ENCODE results near the gene SATB2. TPM values are rescaled to one million over a fixed set of nuclear protein-coding genes. Genes with fewer than 3 reads are reported as not detected.

Gene SATB2
- total RNA-seq, 2 donors from 2014 or later: 5.2 to 11.8 TPM

- WGBS: 48% methylated on average over 4 of the region's 4 CpGs
These were observed 74.7 kb downstream of the SATB2 start for GRCh38 chr2:199383021-199383420.

GRCh38 chr2:199382091-199382490 is 75.6 kb downstream of the SATB2 start:
- Histone ChIP-seq H3K27ac (no peak overlapping the region), H3K4me3 (no peak overlapping the region), H3K27me3 (replicated peaks; ENCODE audit: insufficient read depth) (no peaks in the 10 kb centered on the region), H3K4me1 (replicated peaks) (no peaks in the 10 kb centered on the region), H3K9me3 (no peaks in the 10 kb centered on the region), H3K36me3 (no peaks in the 10 kb centered on the region)
- TF ChIP-seq CTCF (IDR thresholded peaks at IDR 0.05) (no peak), POLR2A (IDR thresholded peaks at IDR 0.05) (no peak), POLR2AphosphoS5 (IDR thresholded peaks at IDR 0.05) (no peak)
- WGBS: 52% methylated on average over 6 of the region's 6 CpGs
- DNase-seq (ENCODE audit: low spot score): no peak
- intact Hi-C loops (cut with DNase I): no loop called here

More at GRCh38 chr2:199383021-199383420, 74.7 kb downstream of the SATB2 start:
- intact Hi-C loops (cut with DNase I): no loop called here
- no peaks in the 10 kb centered on the region for H3K9me3 ChIP-seq
- no peak overlapping the region for H3K27ac ChIP-seq
- H3K4me1 ChIP-seq (replicated peaks): no peaks in the 10 kb centered on the region
- no peaks in the 10 kb centered on the region for H3K36me3 ChIP-seq
- no peak for DNase-seq (ENCODE audit: low spot score)
- no peaks in the 10 kb centered on the region for H3K27me3 ChIP-seq (replicated peaks; ENCODE audit: insufficient read depth)
- TF ChIP-seq POLR2A (IDR thresholded peaks at IDR 0.05): no peak
- no peak for TF ChIP-seq POLR2AphosphoS5 (IDR thresholded peaks at IDR 0.05)
- TF ChIP-seq CTCF (IDR thresholded peaks at IDR 0.05): no peak
- no peak overlapping the region for H3K4me3 ChIP-seq

GRCh38 chr2:199381531-199381930 is 76.2 kb downstream of the SATB2 start:
- intact Hi-C loops (cut with DNase I): no loop called here
- WGBS: 73% methylated on average over 6 of the region's 6 CpGs
- DNase-seq (ENCODE audit: low spot score): no peak
- Histone ChIP-seq H3K27ac (no peak overlapping the region), H3K27me3 (replicated peaks; ENCODE audit: insufficient read depth) (no peaks in the 10 kb centered on the region), H3K36me3 (no peaks in the 10 kb centered on the region), H3K9me3 (no peaks in the 10 kb centered on the region), H3K4me1 (replicated peaks) (no peaks in the 10 kb centered on the region), H3K4me3 (no peak overlapping the region)
- TF ChIP-seq POLR2AphosphoS5 (IDR thresholded peaks at IDR 0.05) (no peak), CTCF (IDR thresholded peaks at IDR 0.05) (no peak), POLR2A (IDR thresholded peaks at IDR 0.05) (no peak)

GRCh38 chr2:199378948-199379650 is 78.6 kb downstream of the SATB2 start:
- Histone ChIP-seq H3K4me3 (no peak overlapping the region), H3K36me3 (no peaks in the 10 kb centered on the region), H3K4me1 (replicated peaks) (no peaks in the 10 kb centered on the region), H3K9me3 (no peaks in the 10 kb centered on the region), H3K27me3 (replicated peaks; ENCODE audit: insufficient read depth) (no peaks in the 10 kb centered on the region), H3K27ac (no peak overlapping the region)
- 69% methylated on average over 2 of the region's 2 CpGs for WGBS
- TF ChIP-seq POLR2A (IDR thresholded peaks at IDR 0.05) (no peak), CTCF (IDR thresholded peaks at IDR 0.05) (no peak), POLR2AphosphoS5 (IDR thresholded peaks at IDR 0.05) (no peak)
- DNase-seq (ENCODE audit: low spot score): no peak
- intact Hi-C loops (cut with DNase I): no loop called here

- H3K36me3 ChIP-seq: no peaks in the 10 kb centered on the region
- no peak for TF ChIP-seq POLR2AphosphoS5 (IDR thresholded peaks at IDR 0.05)
- TF ChIP-seq CTCF (IDR thresholded peaks at IDR 0.05): no peak
- no peak for TF ChIP-seq POLR2A (IDR thresholded peaks at IDR 0.05)
- no peaks in the 10 kb centered on the region for H3K9me3 ChIP-seq
- H3K27ac ChIP-seq: no peak overlapping the region
- intact Hi-C loops (cut with DNase I): no loop called here
- no peak for DNase-seq (ENCODE audit: low spot score)
- H3K27me3 ChIP-seq (replicated peaks; ENCODE audit: insufficient read depth): no peaks in the 10 kb centered on the region
- no peaks in the 10 kb centered on the region for H3K4me1 ChIP-seq (replicated peaks)
- no peak overlapping the region for H3K4me3 ChIP-seq
- WGBS: 39% methylated on average over 6 of the region's 6 CpGs
These were observed 87.5 kb downstream of the SATB2 start for GRCh38 chr2:199370150-199370780.

All from prostate gland (tissue), 2 donors.